HepG2 (cell line): Measurements from ENCODE around the gene FBXO41.

Experiments used
- BRCA1 ChIP-seq: sonication (generic); formaldehyde crosslinking; IDR thresholded peaks from 2 replicates; pipeline ENCODE4 v1.4.0; 2020; ENCODE audit warnings: missing genetic modification reagents
- NFE2L2 ChIP-seq: fragments of 150-350 bp; IDR thresholded peaks from 2 replicates; pipeline ENCODE4 v1.6.1; 2014; ENCODE audit warnings: low read length
- POLR2A ChIP-seq, 2 experiments: IDR thresholded peaks; 2 replicates each; pipeline ENCODE4 v1.6.1; 2011; ENCODE audit warnings: low read depth in 2 of 2, low read length in 2 of 2, mild to moderate bottlenecking in 1 of 2, moderate library complexity in 1 of 2; ENCODE audit not compliant: insufficient read depth in 1 of 2
- ZFP37 ChIP-seq: sonication (generic); formaldehyde crosslinking; IDR thresholded peaks from 2 replicates; pipeline ENCODE4 v1.4.0; 2020; ENCODE audit warnings: missing genetic modification reagents, borderline replicate concordance
- ZNF207 ChIP-seq: fragments of 450-650 bp; IDR thresholded peaks from 2 replicates; pipeline ENCODE4 v1.6.1; 2016; ENCODE audit warnings: antibody characterized with exemption, borderline replicate concordance
- TF ChIP-seq, protein P1 (sequence below): sonication (generic); formaldehyde crosslinking; IDR thresholded peaks from 2 replicates; pipeline ENCODE4 v1.5.0; 2020; ENCODE audit warnings: mild to moderate bottlenecking, missing genetic modification reagents, moderate library complexity
- TF ChIP-seq, protein P2 (sequence below): sonication (generic); formaldehyde crosslinking; IDR thresholded peaks from 2 replicates; pipeline ENCODE4 v1.4.0; 2020; ENCODE audit warnings: mild to moderate bottlenecking, low read depth, missing genetic modification reagents

GRCh38 chr2:73210696-73211095 lies 73.6 kb downstream of the FBXO41 start:
- TF ChIP-seq, protein P1, sequence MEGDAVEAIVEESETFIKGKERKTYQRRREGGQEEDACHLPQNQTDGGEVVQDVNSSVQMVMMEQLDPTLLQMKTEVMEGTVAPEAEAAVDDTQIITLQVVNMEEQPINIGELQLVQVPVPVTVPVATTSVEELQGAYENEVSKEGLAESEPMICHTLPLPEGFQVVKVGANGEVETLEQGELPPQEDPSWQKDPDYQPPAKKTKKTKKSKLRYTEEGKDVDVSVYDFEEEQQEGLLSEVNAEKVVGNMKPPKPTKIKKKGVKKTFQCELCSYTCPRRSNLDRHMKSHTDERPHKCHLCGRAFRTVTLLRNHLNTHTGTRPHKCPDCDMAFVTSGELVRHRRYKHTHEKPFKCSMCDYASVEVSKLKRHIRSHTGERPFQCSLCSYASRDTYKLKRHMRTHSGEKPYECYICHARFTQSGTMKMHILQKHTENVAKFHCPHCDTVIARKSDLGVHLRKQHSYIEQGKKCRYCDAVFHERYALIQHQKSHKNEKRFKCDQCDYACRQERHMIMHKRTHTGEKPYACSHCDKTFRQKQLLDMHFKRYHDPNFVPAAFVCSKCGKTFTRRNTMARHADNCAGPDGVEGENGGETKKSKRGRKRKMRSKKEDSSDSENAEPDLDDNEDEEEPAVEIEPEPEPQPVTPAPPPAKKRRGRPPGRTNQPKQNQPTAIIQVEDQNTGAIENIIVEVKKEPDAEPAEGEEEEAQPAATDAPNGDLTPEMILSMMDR: no peak
- TF ChIP-seq ZFP37 (CRISPR knock-in tag) (no peak), POLR2A (IDR thresholded peaks at IDR 0.05; ENCODE audit: insufficient read depth in 1 of 2, low read depth in 2 of 2, low read length in 2 of 2) (no peak), BRCA1 (CRISPR knock-in tag) (no peak), NFE2L2 (no peak), ZNF207 (no peak)
- TF ChIP-seq, protein P2, sequence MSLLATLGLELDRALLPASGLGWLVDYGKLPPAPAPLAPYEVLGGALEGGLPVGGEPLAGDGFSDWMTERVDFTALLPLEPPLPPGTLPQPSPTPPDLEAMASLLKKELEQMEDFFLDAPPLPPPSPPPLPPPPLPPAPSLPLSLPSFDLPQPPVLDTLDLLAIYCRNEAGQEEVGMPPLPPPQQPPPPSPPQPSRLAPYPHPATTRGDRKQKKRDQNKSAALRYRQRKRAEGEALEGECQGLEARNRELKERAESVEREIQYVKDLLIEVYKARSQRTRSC (CRISPR knock-in tag): no peak
